Activated CD8-positive, alpha-beta memory T cell treated with anti-CD3 and anti-CD28 coated beads, Interleukin-2, amount 50 U/mL, for 1 hour (primary cell): Measurements from ENCODE around the gene CNR1.

Experiments used
- DNase-seq: peaks from one replicate; pipeline ENCODE4 v3.0.0-alpha.2; 2020; ENCODE audit errors: extremely low read depth

The CNR1 gene

DNA sequence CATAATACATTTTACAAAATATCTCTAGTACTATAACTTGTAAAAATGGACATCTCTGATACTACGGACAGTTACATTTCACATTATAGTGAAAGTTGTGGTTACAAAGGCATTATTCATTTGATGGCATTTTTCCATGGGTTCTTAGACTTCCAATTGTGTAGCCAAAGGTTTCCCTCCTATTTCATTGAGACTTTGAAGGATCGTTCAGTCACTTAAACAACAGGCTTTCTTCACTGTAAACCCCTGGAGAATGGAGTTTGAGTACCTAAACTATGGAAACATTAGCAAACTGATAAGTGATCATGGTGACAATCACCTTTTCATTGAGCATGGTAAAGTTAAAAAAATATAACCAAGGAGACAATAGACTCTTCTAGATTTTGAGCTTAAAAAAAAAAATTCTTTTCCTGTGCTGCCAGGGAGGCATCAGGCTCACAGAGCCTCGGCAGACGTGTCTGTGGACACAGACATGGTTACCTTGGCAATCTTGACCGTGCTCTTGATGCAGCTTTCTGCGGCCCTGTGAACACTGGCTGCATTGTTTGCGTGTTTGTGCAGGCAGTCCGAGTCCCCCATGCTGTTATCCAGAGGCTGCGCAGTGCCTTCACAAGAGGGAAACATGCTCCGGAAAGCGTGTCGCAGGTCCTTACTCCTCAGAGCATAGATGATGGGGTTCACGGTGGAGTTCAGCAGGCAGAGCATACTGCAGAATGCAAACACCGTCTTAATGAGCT is 22.6 kb downstream of the CNR1 start:
- DNase-seq: no peak

DNA sequence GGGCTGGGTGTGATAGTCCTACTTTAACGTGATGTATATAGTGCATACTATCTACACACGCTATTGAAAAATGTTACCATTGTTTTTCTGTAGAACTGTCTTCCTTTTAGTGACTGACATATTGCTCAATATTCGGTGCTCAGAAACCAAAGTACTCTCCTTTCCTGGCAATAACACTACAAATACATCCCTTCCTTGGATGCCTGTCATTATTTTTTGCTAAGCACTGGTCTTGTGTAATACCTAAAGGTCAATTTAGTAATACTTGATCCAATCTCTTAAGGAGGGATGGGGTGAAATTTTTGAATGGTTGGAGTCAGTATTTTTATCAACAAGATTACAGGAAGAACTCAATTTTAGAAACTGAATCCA is 23.9 kb downstream of the CNR1 start:
- no peak for DNase-seq

DNA sequence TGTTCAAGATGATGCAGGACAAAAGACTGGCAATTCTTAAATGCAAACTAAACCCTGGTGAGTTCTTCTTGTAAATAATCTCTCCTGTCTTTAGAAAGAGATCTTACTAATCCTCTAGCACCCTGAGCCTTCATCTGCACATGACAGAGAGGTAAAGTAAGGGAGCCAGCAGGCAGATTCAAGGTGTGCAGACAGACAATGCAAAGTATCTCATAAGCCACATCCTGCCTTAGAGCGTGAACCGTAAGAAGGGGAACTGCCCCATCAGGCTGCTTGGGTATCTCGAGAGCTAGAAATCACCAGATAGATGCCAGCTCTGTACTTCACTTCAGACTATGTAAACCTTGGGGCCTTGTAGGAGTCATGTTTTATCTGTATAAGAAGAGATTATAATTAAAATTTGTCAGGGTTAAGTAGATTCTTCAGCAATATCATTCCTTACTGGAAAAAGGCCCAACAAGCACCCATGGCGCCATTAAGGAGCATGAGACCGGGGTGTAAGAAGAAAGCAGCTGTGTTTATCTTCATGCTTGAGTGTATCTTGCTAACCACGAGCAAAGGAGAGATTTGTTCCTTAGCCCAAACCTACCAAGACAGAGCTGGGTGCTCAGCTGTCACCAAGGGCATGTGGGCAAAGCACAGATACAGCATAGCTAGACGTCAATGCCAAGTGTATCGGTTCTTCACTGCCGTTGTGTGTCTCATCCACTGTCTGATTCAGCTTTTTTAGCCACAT is 24.4 kb downstream of the CNR1 start:
- no peak for DNase-seq

DNA sequence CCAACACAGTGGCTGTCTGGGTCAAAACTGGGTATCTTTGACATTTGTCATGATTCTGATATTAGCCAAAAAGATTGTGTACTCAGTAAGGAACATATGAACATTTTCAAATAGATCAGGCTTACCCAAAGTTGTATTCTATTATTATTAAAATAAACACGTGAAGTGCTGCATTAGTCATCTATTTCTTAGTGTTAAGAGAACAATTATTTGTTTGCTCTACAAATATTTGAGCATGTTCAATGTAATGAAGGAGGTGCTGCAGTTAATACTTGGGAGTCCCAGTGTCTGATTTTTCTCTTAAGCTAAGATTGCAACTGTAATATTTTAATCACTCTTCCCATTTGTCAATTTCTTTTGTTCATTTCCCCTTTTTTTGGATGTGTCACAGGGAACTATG is 28.2 kb downstream of the CNR1 start:
- DNase-seq: no peak

DNA sequence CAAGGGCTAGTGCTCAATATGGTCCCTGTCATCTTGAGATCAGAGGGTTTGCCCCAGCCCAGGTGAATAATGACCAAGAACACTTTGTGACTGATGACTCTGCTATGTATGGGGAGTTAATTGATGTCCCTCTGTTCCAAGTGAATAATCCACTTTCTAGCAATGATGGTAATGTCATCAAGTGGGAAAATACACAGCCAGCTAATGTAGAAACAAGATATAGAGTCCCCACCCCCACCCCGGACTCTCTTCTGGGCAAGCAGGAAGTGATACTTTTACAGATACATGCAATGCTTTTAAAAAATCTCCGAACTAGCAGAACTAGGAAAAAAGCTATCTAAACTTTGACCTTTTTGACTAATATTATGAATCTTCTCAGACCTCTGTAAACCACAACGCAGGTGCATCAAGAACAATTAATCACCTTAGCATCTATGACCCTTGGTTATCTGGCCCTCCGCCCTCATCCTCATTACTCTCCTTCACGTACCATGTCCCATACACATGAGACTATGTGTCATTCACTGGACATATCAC is 30.5 kb downstream of the CNR1 start:
- no peak for DNase-seq

DNA sequence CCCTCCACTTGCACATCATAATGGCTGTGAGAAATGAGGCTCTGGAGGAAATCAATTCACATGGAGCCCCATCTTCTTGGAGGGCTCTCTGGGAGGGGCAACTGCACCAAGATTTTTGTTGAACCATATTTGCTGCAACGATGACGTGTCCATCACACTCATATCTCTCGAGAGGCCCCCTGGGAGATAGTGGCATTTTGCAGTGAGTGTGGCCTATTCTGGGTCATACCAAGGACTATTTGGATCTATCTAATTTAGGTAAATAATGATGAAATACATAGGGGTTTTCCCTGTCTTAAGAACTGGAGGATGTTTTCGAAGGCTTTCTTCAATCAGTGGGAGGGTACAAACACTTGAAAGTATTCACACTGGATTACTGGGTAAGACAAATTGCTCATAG is 31.6 kb downstream of the CNR1 start:
- DNase-seq: no peak

DNA sequence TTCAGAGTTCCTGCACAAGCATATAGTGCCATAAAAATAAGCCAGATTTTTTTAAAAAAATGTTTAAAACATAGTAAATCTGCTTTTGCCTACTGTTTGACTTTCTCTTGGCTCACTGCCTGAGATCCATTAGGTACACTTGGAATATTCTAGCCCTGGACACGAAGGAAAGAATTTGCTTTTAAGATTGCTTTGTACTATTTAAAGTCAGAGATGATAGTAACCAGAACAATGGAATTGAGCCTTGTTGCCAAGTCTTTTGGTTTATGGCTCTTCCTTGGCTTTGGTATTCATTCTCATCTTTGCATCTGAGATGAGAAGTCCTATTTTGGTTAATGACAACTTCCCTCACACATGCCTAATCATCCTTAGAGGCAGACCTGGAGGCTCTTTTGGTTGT is 32.4 kb downstream of the CNR1 start:
- DNase-seq: no peak

DNA sequence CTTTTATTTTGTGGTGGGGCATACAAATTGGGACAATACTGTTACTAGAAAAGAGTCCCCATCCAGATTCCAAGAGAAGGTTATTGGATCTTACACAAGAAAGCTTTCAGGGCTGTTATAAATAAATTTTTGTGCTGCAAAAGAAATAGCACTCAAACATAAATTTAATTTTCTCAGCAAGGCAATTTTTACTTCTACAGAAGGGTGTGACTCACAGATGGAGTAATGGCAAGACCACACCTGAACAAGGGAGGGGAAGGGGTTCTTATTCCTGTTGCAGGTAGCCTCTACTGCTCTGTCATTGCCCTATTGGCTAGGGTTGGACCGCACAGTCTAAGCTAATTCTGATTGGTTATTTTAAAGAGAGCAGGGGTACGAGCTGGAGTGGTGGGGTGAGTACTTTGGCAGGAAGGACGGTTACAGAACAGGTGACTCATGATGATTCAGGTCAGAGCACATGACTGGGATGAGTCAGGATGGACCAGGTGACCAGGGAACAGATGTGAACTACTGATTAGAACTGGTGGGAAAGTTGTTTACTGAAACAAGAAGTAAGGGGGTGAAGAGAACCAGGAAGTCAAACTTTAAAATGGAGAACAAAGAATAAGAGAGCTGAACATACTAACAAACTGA is 41.1 kb downstream of the CNR1 start:
- DNase-seq: no peak

DNA sequence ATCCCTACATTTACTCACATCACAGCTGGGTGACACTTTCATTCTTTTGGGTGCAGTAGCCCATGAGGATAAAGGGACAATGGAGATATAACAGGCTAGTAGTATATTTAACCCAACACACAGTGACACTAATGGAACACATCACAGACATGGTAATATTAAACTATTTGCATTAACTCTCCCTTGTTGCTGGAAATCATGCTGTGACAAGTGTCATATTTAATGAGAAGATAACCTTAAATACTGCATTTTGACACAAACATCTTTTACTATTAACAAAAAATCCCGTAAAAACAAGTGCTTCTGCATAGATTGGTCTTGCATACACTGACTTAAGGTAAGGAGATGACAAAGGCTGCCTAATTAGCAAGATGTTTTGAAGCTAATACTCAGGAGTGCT is 45.5 kb downstream of the CNR1 start:
- no peak for DNase-seq

DNA sequence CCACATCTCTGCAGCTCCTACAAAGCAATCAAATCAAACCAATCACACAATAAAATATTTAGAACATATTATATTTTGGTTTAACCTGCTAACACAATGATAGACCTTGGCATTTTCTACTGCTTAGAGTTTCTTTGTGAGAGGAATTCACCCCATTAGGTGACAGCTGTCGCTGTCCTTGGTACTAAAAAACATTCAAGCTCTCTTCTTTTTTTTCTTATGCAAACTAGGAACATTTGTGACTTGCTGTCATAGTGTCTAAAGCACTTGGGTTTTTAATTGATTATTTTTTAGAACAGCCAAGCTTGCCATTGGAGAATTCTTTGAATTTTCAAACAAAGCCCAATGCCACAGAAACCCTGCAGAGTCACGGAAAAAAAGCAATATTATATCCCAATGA is 46.4 kb downstream of the CNR1 start:
- DNase-seq: no peak

DNA sequence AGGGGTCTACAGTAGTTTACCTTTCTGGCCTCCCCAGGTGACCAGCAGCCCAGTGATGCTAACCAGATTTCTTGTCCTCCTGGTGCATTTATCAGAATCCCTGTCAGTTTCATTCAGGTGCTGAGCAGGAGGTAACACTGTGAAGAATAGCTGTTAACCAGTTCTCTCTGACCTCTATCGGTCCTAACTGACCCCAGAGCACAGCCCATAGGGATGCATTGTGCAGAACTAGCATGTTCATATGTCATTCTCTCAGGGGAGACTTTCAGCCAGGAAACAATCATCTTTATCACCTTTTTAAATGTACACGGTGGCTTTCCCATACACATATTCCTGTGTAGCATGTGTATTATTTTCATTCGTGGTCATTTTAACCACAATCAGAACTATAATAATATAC is 49.9 kb downstream of the CNR1 start:
- no peak for DNase-seq

DNA sequence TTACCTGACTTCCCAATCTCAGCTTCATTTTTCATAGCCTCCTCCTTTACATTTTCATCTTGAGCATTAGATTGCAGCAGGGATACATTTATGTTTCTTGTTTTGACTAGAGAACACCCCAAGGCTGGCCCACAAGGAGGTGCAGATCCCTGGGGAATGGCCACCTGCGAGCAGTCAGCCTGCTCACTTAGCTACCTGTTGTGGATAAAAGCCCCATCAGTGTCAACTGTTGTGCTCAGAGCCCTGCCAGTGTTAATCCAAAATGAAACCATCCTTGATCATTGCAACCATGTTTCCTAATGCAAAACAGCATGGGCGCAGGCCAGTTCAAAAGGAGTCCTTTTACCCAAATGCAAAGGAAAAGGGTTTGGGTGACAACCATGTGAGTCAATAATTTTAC is 50.8 kb downstream of the CNR1 start:
- DNase-seq: no peak

DNA sequence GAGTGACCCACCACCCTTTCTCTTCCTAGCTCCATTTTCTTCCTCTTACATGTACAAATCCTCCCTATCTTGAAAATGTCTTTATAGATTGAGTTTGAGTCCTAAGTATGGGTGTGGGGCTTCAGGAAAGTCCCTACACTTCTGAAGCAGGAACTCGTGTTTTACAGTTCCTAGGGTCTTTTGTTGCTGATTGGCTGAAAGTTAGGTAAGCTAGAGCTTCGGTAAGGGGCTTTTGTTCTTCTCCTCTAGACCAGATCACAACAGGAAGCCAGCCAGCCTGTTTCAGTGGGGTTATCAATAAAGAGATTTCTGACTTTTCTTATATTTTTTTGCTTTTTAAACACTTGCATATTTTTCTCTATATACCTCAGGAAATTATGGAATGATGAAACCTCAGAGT is 51.3 kb downstream of the CNR1 start:
- DNase-seq: no peak

DNA sequence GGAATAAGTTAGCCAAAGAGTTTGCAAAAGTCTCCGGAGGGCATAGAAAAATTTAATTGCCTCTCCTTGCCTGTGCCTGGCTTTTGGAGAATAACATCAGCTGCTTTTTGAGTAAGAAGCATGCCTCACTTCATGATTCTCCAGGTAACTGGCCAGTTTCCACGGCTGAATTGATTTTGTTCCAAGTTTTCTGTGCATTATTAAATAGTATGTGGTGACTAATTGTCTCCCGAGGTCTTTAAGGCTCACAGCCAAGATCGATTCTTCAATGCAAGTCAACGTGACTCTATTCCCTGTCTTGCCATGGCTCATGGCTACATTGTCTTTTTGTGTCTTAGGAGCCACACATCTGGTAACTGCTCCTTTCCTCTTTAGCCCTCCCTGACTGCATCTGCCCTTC is 54.2 kb downstream of the CNR1 start:
- DNase-seq: no peak

DNA sequence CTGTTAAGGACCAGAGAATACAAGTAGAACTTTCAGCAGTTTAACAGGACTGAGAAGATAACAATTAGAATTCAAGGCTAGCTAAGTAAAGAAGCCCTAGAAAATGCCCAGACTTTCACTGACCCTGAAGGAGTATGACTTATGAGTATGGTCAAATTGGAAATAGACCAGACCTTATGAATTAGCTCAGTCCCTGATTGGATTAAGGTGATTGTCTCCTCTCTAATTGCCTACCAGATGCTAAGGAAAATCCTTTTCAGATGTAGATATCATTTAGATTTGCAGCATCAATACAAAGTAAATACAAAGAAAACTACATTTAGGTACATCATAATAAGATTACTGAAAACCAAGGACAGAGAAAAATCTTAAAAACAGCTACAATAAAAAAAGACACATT is 58.9 kb downstream of the CNR1 start:
- no peak for DNase-seq

DNA sequence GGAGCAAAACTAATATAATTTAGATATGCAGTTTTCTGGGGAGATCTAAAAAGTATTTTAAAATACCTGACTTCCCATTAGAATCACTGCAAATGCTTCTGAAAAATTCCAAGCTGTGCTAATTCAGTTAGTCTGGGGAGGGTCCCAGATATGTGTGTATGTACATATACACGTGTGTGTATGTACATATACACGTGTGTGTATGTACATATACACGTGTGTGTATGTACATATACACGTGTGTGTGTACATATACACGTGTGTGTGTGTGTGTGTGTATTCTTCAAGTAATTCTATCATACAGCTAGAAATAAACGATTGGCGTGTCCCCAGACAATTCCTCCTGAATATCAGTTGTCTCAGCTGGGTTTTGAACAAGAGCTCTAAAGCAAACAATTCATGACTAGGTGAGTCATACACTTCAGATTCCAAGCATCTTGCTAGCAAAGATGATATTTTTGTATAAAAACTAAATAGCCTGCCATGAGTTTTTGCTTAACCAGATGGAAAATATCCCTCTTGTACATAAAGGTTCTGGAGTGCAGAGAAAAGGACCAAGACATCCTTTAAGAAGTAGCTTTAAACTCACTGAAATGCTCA is 60.3 kb downstream of the CNR1 start:
- DNase-seq: no peak
